Measurements from ENCODE around the gene NAALADL2.

DNA sequence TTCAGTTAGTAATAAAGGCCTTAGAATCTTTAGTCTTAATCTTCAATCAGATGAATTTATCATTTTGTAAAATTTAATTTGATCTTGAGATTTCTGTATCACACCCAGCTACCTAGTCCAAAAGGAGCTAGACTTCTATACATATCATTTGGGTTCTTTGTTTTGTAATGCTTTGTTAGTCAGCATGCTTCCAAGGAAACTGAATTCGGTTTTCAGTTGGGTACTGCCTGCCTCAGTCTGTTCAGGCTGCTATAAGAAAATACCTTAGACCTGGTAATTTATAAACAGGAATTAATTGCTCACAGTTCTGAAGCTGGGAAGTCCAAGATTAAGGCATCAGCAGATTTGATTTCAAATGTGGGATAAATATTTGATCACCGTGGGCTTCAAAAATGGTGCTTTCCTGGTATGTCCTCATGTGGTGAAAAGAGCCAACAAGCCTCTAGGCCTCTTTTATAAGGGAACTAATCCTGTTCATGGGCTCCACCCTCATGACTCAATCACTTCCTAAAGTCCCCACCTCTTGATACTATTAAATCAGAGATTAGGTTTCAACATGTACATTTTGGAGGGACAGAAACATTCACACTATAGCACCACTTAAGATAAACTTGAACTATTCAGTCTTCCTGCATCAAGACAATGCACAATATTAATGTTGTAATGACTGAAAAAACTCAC, 800.7 kb downstream of the NAALADL2 start:
- no peak for TF ChIP-seq CTCF (IDR thresholded peaks at IDR 0.05; ENCODE audit: extremely low read depth in 1 of 2, insufficient read depth in 1 of 2, low read depth in 1 of 2, low read length in 2 of 2)
- no peak for TF ChIP-seq POLR2A (IDR thresholded peaks at IDR 0.05; ENCODE audit: low read depth, low read length)
- no peak for TF ChIP-seq GATA2 (IDR thresholded peaks at IDR 0.05; ENCODE audit: insufficient read depth, insufficient read length, low read depth, low read length)
- no peak for TF ChIP-seq EZH2 (IDR thresholded peaks at IDR 0.05; ENCODE audit: borderline replicate concordance, low read depth, low read length, severe bottlenecking)
- no peak for TF ChIP-seq JUN (IDR thresholded peaks at IDR 0.05; ENCODE audit: borderline replicate concordance, insufficient read depth, insufficient read length, low read depth)
- TF ChIP-seq POLR2AphosphoS5 (IDR thresholded peaks at IDR 0.05; ENCODE audit: insufficient read depth, low read depth, low read length): no peak
- TF ChIP-seq MYC (IDR thresholded peaks at IDR 0.05; ENCODE audit: low read depth, low read length): no peak

All from endothelial cell of umbilical vein (primary cell).